ENCODE measurements around the gene PPP2R2D. TPM values are rescaled to one million over a fixed set of nuclear protein-coding genes. Genes with fewer than 3 reads are reported as not detected.

Gene PPP2R2D
- total and polyA plus RNA-seq, 2 experiments from 2014 or later: 25.9 to 32.1 TPM

DNA sequence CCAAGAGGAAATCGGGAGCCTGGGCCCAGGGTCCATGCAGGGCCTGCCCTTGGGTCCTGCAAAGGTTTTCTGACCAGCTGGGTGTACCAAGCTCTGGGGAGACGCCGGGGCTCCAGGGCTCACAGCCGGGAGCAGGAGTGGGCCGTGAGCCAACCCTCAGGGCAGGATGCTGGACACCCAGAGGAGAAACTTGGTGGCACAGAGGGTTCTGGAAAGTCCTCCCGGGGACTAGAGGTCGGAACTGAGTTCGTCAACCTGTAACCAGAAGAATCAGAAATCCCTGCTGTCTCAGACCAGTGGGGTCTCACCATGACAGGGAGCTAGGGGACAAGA lies 29.2 kb upstream of the PPP2R2D start:
- no peak for DNase-seq (ENCODE audit: low spot score)
- Histone ChIP-seq H2AFZ (no peak overlapping the region), H3K27ac (no peak overlapping the region), H3K4me2 (no peak overlapping the region), H3K27me3 (no peaks in the 10 kb centered on the region), H3K4me3 (no peak overlapping the region), H4K20me1 (ENCODE audit: insufficient read depth, poor library complexity, severe bottlenecking) (no peaks in the 10 kb centered on the region), H3K4me1 (ENCODE audit: insufficient read depth) (no peaks in the 10 kb centered on the region), H3K9me2 (replicated peaks; ENCODE audit: insufficient read depth) (no peaks in the 10 kb centered on the region), H3K9me3 (ENCODE audit: low read depth) (no peaks in the 10 kb centered on the region), H3K79me2 (no peaks in the 10 kb centered on the region), H3K36me3 (replicated peaks; ENCODE audit: insufficient read depth, low read depth) (no peaks in the 10 kb centered on the region)
- WGBS (ENCODE audit: low lambda C conversion rate, missing lambda C conversion rate): 94% methylated on average over 8 of the region's 8 CpGs
- no peak for TF ChIP-seq EZH2phosphoT487 (IDR thresholded peaks at IDR 0.05; ENCODE audit: low read depth, severe bottlenecking, unreplicated experiment)
- TF ChIP-seq EZH2 (IDR thresholded peaks at IDR 0.05; ENCODE audit: borderline replicate concordance): no peak
- TF ChIP-seq CTCF (IDR thresholded peaks at IDR 0.05; ENCODE audit: poor library complexity): no peak

- Histone ChIP-seq H3K4me3 (no peak overlapping the region), H3K27ac (no peak overlapping the region), H4K20me1 (ENCODE audit: insufficient read depth, poor library complexity, severe bottlenecking) (no peaks in the 10 kb centered on the region), H3K4me1 (ENCODE audit: insufficient read depth) (no peaks in the 10 kb centered on the region), H3K79me2 (no peaks in the 10 kb centered on the region), H3K9me2 (replicated peaks; ENCODE audit: insufficient read depth) (no peaks in the 10 kb centered on the region), H3K27me3 (no peaks in the 10 kb centered on the region), H3K36me3 (replicated peaks; ENCODE audit: insufficient read depth, low read depth) (no peaks in the 10 kb centered on the region), H2AFZ (no peak overlapping the region), H3K9me3 (ENCODE audit: low read depth) (no peaks in the 10 kb centered on the region), H3K4me2 (no peak overlapping the region)
- TF ChIP-seq EZH2 (IDR thresholded peaks at IDR 0.05; ENCODE audit: borderline replicate concordance) (no peak), EZH2phosphoT487 (IDR thresholded peaks at IDR 0.05; ENCODE audit: low read depth, severe bottlenecking, unreplicated experiment) (no peak)
- no peak for DNase-seq (ENCODE audit: low spot score)
- WGBS (ENCODE audit: low lambda C conversion rate, missing lambda C conversion rate): 93% methylated on average over 27 of the region's 27 CpGs
These were observed 28.6 kb upstream of the PPP2R2D start for GRCh38 chr10:131872011-131872826.

- H4K20me1 ChIP-seq (ENCODE audit: insufficient read depth, poor library complexity, severe bottlenecking): no peaks in the 10 kb centered on the region
- TF ChIP-seq CTCF (IDR thresholded peaks at IDR 0.05; ENCODE audit: poor library complexity): no peak
- no peak for TF ChIP-seq EZH2phosphoT487 (IDR thresholded peaks at IDR 0.05; ENCODE audit: low read depth, severe bottlenecking, unreplicated experiment)
- TF ChIP-seq EZH2 (IDR thresholded peaks at IDR 0.05; ENCODE audit: borderline replicate concordance): no peak
- H3K4me1 ChIP-seq (ENCODE audit: insufficient read depth): no peaks in the 10 kb centered on the region
- H3K27ac ChIP-seq: no peak overlapping the region
- no peaks in the 10 kb centered on the region for H3K79me2 ChIP-seq
- 80% methylated on average over 19 of the region's 19 CpGs for WGBS (ENCODE audit: low lambda C conversion rate, missing lambda C conversion rate)
- H3K9me3 ChIP-seq (ENCODE audit: low read depth): no peaks in the 10 kb centered on the region
- no peak for DNase-seq (ENCODE audit: low spot score)
- no peaks in the 10 kb centered on the region for H3K36me3 ChIP-seq (replicated peaks; ENCODE audit: insufficient read depth, low read depth)
- H3K9me2 ChIP-seq (replicated peaks; ENCODE audit: insufficient read depth): no peaks in the 10 kb centered on the region
- no peaks in the 10 kb centered on the region for H3K27me3 ChIP-seq
- no peak overlapping the region for H3K4me3 ChIP-seq
- H3K4me2 ChIP-seq: no peak overlapping the region
- H2AFZ ChIP-seq: no peak overlapping the region
These were observed 27.9 kb upstream of the PPP2R2D start for GRCh38 chr10:131872827-131873375.

- 5% methylated on average over 12 of the region's 17 CpGs for WGBS (ENCODE audit: low lambda C conversion rate, missing lambda C conversion rate)
- peak; percentile 91 for DNase-seq (ENCODE audit: low spot score)
- H3K4me3 ChIP-seq: no peak overlapping the region
These were observed 25.8 kb upstream of the PPP2R2D start for GRCh38 chr10:131874991-131875451.

More at GRCh38 chr10:131874991-131875451, 25.8 kb upstream of the PPP2R2D start:
- Histone ChIP-seq H4K20me1 (ENCODE audit: insufficient read depth, poor library complexity, severe bottlenecking) (no peaks in the 10 kb centered on the region), H3K27me3 (no peaks in the 10 kb centered on the region), H3K9me3 (ENCODE audit: low read depth) (no peaks in the 10 kb centered on the region), H3K4me2 (peak overlapping the region; percentile 73), H3K27ac (no peak overlapping the region), H3K79me2 (no peaks in the 10 kb centered on the region), H3K4me1 (ENCODE audit: insufficient read depth) (no peaks in the 10 kb centered on the region), H2AFZ (no peak overlapping the region), H3K36me3 (replicated peaks; ENCODE audit: insufficient read depth, low read depth) (no peaks in the 10 kb centered on the region), H3K9me2 (replicated peaks; ENCODE audit: insufficient read depth) (no peaks in the 10 kb centered on the region)
- TF ChIP-seq CTCF (IDR thresholded peaks at IDR 0.05; ENCODE audit: poor library complexity) (peak; percentile 92), EZH2 (IDR thresholded peaks at IDR 0.05; ENCODE audit: borderline replicate concordance) (no peak), EZH2phosphoT487 (IDR thresholded peaks at IDR 0.05; ENCODE audit: low read depth, severe bottlenecking, unreplicated experiment) (no peak)

Measured in hepatocyte (in vitro differentiated cells).